ENCODE measurements around the gene HDAC3.
A peak's percentile ranks its signal among the peaks of the same experiment; 100 is the strongest.

HDAC3 gene

DNA sequence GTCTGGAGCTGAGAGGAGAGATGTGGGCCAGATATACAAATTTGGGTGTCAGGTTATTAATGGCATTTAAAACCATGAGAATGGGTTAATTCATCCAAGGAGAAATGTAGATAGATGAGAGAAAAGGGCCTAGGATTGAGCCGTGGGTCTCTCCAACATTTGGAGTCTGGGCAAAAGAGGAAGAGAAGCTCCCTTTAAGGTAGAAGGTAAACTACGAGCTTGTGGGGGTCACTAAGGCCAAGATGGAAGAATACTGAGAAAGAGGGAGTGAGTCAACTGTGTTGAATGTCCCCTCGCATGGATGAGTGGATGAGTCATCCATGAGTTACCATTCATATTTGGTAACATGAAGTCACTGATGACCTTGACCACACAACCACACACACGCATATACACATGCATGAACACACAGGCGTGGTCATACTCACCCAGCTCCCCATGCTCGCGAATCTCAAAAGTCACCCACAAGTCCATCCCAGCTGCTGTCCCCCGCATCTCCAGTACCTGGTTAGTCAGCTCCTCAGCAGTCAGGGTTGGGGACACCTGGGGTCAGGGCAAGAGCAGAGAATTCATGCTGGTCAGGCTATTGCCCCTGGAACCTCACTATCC lies 21.4 kb upstream of the HDAC3 start:
- DNase-seq = peak; percentile 90

DNA sequence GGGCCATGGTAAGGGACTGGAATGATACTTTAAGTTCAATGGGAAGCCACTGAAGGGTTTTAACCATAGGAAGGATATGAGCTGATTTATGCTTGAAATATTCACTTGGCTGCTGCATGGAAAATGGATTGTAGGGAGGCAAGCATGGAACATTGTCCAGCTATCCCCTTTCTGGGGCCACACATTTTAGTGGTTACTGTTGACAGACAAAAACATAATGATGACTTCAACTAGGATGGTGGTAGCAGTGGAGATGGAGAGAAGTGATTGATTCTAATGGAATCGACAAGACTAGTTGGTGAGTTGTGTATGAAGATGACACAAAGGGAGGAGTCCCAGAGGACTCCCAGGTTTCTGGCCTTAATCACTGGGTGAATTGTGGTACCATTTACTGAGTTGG lies 20.8 kb upstream of the HDAC3 start:
- peak; percentile 34 for DNase-seq

DNA sequence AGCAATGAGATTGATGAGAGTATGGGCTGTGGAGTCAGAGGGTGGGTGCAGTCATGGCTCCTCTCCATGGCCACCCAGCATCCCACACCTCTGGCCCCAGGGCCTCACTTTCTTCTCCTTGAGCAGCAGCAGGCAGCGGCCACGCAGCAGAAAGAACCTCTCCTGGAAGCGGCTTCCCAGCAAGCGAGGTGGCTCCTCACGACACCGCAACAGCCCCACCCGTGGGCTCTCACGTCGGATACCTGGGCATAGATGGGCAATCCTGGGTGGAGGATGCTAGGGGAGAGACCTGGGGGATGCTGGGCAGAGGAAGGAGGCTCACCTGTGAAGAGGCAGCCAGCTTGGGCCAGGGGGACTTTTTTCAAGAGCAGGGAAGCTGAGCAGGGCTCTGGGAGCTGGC lies 19.7 kb upstream of the HDAC3 start:
- DNase-seq = no peak

DNA sequence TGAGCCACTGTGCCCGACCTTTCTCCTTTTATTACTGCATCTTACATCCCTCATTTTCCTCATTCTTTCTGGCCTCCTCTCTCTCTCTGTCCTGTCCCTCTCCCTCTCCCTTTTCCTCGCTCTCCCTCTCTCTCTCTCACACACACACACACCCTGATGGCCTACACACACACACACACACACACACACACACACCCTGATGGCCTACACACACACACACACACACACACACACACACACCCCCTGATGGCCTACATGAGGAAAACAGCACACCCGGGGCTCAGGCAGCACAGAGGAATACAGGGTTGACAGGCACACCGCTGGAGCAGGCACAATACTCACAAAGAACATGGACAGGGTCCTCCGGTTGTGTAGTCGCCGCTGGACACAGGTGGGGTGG lies 18.4 kb upstream of the HDAC3 start:
- no peak for DNase-seq

DNA sequence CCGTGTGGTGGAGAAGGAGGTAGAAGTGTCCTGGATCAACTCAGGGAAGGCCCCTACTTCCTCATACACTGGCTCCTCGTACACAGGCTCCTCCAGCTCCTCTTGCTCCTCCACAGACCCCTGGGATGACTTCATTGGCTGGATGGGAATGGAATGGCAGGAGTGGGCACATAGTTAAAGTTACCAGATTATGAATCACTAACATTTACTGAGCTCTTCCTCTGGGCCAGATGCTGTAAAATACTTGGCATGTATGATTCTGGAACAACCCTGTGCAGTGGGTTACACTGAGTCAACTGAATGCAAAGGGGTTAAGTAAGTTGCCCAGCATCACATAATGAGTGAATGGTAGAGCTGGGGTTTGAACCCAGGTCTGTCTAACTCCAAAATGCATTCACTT lies 17.6 kb upstream of the HDAC3 start:
- peak; percentile 88 for DNase-seq

DNA sequence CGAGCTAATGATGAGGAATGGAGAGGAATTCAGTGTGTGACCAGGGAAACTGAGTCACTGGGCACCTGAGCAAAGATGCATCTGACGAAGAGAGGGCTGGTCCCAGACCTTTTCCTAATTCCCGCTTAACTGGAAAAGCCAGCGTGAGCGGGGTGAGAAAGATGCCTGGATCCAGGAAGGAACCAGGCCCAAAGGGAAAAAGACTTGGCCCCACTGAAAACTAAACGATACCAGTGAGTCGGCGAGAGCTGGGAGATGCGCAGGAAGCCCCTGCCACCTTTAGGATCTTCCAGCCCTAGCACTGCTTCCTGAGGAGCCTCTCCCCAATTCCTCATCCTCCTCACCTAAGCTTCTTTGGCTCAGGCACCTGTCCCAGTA lies 15.1 kb upstream of the HDAC3 start:
- no peak for DNase-seq

DNA sequence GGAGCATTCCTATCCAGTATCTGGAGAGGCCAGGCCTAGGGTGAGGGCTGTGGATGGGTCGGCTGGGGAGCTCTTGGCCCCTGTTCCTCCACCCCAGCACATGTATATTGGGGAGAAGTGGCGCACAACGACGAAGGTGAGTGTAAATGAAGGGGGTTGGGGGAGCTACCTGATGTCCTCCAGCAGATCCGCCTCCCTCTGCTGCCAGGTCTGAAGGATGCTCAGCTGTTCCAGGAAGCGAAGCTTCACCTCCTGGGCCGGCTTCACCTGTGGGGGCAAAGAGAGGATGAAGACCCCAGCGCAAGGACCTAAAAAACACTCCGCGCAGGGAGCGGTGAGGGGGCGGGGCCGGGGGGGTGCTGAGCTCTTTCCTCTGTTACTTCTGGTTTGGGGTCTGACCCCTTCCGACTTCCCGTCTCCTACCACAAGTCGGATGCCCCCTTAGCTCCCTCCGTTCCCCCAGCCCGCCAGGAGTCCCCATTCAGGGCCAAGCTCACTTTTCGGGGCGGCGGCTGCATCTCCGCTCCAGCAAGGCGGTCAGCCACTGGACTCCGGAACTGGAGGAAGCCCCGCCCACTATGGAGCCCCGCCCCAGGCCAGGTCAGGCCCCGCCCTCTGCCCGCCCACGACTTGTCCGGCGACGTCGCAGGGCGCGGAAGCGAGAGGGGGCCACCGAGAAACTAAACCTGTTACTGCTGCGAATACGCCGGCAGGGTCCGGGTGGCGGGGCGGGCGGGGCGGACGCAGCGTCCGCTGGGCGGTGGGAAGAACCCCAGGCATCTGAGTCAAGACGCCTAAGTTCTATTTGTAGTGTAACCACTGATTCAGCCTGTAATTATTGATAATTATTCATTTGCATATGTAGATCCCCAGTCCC lies 14.4 kb upstream of the HDAC3 start, which contains the start of gene FCHSD1:
Gene FCHSD1 (minus strand): TSS at position 568 of the 877 bp plus-strand sequence. CDS start 50 bp downstream, at position 518.
- DNase-seq = peak; percentile 73

DNA sequence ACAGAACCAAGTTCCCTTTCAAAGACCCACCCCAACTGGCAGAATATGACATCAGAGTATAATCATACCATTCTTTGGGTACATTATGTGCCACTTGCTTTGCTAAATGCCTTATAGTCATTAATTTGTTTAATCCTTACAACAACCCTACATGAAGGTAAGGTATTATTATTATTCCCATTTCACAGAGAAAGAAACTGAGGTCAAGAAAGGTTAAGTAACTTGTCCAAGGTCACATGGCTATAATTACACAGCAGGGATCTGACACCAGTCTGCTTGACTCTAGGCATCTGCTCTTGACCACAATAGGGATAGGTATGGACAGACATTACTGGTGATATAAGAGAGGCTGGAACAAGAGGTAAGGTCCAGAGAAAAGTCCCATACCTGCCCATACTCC lies 13.3 kb upstream of the HDAC3 start:
- no peak for DNase-seq

DNA sequence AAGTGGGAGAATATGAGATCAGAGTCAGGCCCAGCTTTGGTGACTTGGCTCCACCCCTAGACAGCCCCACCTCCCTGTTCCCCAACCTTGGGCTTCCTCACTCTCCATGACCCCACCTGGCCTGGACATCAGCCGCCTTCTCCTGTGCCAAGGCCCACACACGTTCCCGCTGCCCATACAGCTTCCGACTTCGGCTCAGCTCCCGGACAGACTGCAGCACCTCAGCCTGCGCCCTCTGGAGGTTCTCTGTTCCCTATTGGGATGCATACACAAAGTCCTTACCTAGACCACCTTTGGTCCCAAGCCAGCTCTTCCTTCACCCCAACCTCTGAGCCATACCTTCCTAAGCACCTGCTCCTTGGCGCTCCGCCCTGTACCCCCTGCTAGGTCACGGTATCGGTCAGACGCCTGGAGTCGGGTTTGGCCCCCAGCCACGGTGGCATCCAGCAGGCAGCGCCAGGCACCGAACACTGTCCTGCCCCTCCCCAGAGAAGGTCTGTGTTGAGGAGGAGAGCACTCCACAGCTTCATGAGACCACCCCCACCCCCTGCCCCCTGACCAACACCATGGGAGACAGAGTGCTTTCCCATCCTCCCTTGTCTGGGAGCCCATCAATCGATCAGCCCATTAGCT lies 12.5 kb upstream of the HDAC3 start:
- no peak for DNase-seq

DNA sequence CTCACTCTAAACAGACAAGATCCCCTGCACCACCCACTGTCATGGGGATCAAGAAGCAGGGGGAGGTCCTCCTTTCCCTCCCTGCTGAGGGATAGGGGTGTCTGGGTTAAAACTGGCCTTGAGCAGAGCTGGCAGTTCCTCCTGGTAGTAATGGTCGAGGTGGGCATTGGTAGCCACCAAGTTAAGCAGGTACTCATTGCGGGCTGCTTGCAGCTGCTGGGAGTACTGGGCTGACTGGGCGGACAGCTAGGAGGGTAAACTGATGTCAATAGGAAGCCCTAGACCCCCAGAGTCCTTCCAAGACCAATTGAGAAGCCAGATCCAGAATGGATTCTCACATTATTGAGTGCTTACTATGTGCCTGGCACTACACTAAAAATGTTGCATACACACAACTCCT lies 11.2 kb upstream of the HDAC3 start:
- no peak for DNase-seq

DNA sequence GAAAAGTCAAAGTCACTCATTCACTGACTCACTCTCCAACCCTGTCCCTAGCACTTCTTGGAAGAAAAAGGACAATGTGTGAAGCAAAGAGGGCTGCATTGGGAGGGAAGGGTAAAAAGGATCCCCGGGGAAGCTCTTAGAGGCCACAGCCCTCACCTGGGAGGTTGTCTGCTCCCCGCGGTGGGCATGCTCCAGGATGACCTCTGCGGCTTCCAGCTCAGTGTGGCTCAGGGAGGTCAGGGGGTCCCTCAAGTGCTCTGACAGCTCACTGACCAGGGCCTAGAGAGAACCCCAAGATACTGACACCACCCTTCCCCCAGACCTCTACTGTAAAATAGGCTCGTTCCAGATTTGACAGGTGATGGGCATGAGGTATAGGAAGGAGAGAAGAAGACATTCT lies 10.6 kb upstream of the HDAC3 start:
- no peak for DNase-seq

DNA sequence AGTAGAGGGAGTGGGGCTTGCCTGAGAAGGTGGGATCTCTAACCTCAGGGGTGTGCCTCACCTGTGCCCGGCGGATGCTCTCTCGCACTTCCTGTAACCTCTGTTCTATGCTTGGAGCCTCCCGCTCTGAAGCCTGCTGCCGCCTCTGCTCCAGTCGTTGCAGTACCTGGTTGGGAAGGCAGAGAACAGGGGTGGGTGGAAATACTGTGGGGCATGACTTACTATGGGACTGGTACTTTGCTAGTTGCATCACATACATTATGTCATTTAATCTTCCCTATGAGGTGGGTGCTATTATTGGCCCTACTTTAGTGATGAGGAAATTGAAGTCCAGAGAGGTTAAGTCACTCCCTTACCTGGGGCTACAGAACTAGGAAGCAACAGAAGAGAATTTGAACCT lies 9.4 kb upstream of the HDAC3 start:
- no peak for DNase-seq

DNA sequence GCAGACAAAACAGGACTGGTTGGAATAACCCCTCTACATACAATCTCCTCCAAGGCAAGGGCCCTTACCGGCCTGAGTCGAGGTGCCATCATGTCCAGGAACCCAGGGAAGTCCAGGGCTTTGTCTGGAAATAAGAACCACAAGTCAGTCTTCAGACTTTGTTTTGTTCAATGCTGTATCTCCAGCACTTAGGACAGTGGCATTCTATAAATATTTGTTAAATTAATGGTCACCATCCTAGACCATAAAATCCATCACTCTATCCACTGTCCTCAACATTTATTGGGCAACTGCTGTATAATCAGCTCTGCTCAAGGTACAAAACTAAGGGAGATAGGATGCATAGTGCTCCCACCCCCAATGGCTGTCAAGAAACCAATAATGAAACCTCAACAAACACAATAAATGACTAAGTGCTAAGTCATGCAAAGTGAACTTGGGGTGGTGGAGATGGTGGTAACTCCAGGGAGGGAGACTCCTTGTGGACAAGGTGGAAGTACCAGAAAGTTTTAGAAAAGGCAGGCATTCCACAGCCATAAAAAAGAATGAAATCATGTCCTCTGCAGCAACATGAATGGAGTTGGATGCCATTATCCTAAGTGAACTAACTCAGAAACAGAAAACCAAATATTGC lies 5.1 kb upstream of the HDAC3 start:
- peak; percentile 56 for DNase-seq

DNA sequence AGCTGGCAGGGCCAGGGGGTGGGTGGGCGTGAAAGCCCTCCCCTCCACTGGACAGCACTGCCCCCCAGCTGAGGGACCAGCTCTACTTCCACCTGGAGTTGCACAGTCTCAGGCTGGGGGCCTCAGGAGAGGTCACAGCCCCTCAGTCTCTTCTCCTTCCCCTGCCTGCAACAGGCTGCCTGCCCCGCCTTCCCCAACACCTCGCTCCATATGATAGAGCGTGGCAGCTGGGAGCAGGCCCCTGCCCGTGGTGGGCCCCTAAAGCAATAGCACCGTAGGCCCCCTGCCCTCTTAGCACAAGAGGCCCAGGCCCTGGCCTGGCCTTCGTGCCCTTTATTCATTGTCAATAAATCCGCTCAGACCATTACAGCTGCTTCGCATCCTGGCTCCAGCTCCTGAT lies 4.0 kb upstream of the HDAC3 start:
- DNase-seq = no peak

DNA sequence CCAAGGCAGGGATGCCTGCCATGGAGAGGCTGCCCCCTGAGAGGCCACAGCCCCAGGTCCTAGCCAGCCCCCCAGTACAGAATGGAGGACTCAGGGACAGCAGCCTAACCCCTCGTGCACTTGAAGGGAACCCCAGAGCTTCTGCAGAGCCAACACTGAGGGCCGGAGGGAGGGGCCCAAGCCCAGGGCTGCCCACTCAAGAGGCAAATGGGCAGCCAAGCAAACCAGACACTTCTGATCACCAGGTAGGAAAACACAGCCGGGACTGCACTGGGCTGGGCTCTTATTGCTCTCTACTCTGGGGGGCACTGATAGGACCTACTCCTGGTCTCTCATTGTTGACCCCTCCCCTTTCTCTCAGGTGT lies 3.4 kb upstream of the HDAC3 start:
- DNase-seq = no peak

DNA sequence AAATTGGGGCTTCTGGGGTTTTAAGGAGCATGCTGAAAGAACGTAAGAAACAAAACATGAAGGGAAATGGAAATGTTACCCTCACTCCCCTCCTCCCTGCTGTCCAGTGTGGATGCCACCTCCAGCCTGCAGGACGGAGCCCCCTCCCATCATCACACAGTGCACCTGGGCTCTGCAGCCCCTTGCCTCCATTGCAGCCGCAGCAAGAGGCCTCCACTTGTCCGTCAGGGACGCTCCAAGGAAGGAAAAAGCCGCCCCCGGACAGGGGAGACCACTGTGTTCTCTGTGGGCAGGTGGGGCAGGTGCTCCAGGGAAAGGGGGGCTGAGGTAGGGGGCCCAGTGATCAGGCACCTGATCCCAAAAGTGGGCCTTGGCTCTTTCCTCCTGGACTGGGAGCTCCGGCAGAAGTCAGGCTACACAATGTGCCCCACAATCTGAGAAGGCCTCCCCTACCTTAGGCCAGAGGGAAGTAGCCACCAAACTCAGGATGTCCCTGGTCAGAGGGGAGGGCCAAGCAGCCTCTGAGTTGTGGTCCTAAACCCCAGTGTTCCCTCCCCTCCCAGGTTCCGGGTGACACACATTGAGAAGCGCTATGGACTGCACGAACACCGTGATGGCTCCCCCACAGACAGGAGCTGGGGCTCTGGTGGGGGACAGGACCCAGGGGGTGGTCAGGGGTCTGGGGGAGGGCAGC lies 2.9 kb upstream of the HDAC3 start:
- DNase-seq = no peak

DNA sequence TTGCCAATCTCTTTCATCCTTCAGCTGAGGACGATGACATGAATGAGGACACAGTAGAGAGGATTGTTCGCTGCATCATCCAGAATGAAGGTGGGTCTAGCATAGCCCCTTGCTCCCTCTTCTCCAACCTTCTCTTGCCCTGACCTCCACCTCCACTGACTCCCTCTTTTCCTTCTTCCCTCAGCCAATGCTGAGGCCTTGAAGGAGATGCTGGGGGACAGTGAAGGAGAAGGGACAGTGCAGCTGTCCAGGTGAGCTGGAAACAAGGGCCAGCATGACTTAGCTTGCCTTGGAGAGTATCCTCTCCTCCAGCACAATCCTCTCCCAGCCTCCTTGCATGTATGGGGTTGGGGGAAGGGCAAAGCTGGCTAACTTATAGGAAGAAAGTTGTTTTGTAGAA lies 2.1 kb upstream of the HDAC3 start:
- no peak for DNase-seq

DNA sequence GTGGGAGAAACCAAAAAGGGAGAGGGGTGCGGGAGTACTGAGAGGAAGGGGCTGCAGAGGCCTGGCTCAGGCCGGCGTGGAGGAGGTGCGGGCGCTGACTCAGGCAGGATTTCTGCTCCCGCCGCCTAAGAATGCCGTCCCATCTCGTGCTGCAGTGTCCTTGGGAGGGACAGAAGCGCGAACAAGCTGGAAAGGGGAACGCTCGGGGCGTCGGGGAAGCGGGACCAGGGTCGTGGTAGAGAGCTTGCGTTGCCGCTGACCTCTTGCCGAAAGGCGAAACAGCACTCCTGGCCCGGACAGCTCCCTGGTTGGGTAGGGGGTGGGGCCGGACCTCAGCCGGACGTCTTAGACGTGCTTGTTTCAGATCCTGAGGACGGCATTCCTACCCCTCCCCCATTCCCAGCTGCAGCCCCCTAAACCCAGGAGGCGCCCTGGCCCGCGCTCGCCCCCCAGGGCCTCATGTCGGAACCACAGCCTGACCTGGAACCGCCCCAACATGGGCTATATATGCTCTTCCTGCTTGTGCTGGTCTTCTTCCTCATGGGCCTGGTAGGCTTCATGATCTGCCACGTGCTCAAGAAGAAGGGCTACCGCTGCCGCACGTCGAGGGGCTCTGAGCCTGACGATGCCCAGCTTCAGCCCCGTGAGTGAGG lies 1.2 kb upstream of the HDAC3 start:
- peak; percentile 58 for DNase-seq

DNA sequence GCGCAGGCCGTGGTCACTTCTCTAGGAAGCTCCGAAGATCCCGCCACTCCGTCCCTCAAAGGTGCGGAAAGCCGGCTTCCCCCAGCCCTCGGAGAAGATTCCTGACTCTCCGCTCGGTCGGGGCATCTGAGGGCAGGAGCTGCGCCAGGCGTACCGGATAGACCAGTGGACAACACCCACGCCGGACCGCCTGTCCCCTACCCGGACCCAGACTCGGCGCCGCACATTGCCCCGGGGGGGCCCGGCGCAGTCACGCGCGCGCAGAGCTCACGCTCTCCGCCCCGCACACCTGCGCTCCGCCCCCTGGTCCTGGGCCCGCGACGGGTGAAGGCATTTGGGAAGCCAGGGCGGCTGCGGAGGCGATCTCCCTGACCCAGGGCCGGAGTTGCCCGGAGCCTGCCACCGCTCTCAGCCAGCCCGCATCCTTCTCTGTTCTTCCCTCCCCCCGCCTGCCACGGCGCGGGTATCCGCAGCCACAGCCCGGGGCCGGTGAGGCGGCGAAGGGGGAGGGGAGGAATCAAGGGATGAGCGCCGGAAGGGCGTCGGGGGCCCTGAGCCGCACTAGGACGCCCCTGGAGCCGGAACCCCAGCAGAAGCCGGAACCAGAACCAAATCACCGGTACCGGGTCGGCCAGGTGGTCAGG lies 596 bp upstream of the HDAC3 start:
- no peak for DNase-seq

DNA sequence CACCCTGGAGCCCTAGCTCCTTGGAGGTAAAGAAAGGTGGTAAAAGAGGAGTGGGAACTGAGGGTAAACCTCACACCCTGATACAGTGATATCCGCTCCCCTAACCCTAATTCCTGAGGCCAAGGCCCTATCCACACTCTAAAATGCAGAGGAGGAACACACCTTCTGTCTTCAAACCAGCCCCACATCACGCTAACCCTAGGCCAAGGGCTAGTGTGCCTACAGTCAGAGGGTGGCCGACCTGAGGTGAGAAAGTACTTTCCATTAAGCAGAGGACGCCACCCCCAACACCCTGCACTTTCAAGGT lies 590 bp downstream of the HDAC3 start:
- DNase-seq = no peak

DNA sequence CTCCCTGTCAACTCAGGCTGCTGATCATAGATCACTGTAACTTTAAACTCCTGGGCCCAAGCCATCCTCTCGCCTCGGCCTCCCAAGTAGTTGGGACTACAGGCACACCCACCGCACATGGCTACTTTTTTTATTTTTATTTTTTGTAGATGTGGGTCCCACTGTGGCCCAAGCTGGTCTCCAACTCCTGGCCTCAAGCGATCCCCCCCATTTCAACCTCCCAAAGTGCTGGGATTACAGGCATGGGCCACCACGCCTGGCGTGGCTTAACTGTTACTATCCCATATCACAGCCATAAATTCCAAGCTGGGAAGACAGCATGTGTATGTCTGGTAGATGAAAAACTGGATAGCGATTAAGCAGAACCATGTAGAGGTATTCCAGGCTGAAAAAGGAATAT lies 1.0 kb downstream of the HDAC3 start:
- DNase-seq = no peak

DNA sequence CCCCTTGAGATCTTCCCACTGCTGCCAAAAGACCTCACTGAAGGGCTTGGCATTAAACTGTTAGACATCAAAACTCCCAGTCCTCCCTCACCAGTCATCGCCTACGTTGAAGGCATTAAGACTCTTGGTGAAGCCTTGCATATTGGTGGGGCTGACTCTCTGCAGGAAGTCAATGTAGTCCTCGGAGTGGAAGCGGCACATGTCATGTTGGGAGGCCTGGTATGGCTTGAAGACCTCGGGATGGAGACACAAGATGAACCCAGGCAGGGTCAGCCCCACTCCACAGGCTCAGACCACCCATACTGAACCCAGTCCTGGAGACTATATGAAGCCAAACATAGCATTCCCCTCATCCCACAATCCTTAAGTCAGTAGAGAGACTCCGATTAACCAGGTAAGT lies 1.9 kb downstream of the HDAC3 start:
- no peak for DNase-seq

Data from fibroblast of upper back skin (primary cell).